Adrenal gland (tissue), 12 donors: ENCODE measurements around the gene ANKRD13A. TPM values are rescaled to one million over a fixed set of nuclear protein-coding genes. Genes with fewer than 3 reads are reported as not detected.

Experiments
- DNase-seq, 7 donors: peaks; one replicate each; pipeline ENCODE4 v3.0.0-alpha.2; 2019 to 2020
- H3K27ac ChIP-seq, 5 donors: fragments of 200-600 bp; sonication (generic) in 4 of 5; 1 replicate in 3 of 5; 2 replicates in 2 of 5; pipeline versions ENCODE4 v1.5.1 to v1.8.0; 2016 to 2020; ENCODE audit warnings: mild to moderate bottlenecking in 1 of 5
- H3K27me3 ChIP-seq: fragments of 200-600 bp; 2 replicates; pipeline ENCODE4 v1.8.0; 2021
- H3K36me3 ChIP-seq, 2 donors: fragments of 200-600 bp; replicated peaks in 1 of 2; 1 replicate in 1 of 2; 2 replicates in 1 of 2; pipeline versions ENCODE4 v1.5.1 to v1.8.0; 2018 to 2022
- H3K4me1 ChIP-seq, 2 donors: fragments of 200-600 bp; replicated peaks in 1 of 2; 1 replicate in 1 of 2; 2 replicates in 1 of 2; pipeline versions ENCODE4 v1.5.1 to v1.8.0; 2018 to 2021
- H3K4me3 ChIP-seq, 4 donors: fragments of 200-600 bp; sonication (generic) in 3 of 4; one replicate each; pipeline ENCODE4 v1.5.1; 2016 to 2018
- H3K9me3 ChIP-seq, 3 donors: fragments of 200-600 bp; sonication (generic) in 1 of 3; replicated peaks in 1 of 3; 1 replicate in 2 of 3; 2 replicates in 1 of 3; pipeline versions ENCODE4 v1.5.1 to v1.8.0; 2016 to 2021
- POLR2A ChIP-seq, 2 donors: fragments of 450-650 bp; IDR thresholded peaks; one replicate each; pipeline ENCODE4 v1.6.1; 2017; ENCODE audit warnings: antibody characterized with exemption in 2 of 2, mild to moderate bottlenecking in 2 of 2, moderate library complexity in 1 of 2
- WGBS, 4 donors: extraction: QIAGEN DNeasy Blood & Tissue Kit in 2 of 4; methylation state at CpG; one replicate each; pipeline versions ENCODE4 v1.1.5 to v1.1.7; 2013 to 2017; 5-methylcytosine and 5-hydroxymethylcytosine counted together
- intact Hi-C, 2 donors: fragments of 100-400 bp; cut with DNase I; formaldehyde crosslinking; loops; one replicate each; pipeline versions ENCODE4 v1.14.1 to v1.15.0; 2022 to 2023
- polyA plus RNA-seq, 3 donors: library from polyadenylated mRNA; stranded (reverse); fragments of 200-250 nt in 2 of 3; fragments of 350-450 nt in 1 of 3; fragmentation: Illumina TruSeq in 1 of 3; extraction: RNeasy Lipid Tissue Mini Kit (QIAGEN cat#74804) in 1 of 3; gene quantifications; one replicate each; pipeline ENCODE4 v1.2.3, GENCODE V29; 2013 to 2014
- total RNA-seq, 9 donors: library from RNA; depleted of rRNA in 4 of 9; stranded (reverse); fragments of >200 nt in 4 of 9; fragments of 120-200 nt in 1 of 9; fragmentation: NEBNext Ultra II Directional in 1 of 9; extraction: Animal tissue kit (Norgen Biotek cat#: 25700) in 1 of 9; gene quantifications; one replicate each; pipeline versions ENCODE4 v1.1.0 to v1.2.4, GENCODE V29; 2013 to 2023
- TF ChIP-seq, protein P1 (sequence below), 6 experiments: fragments of 450-650 bp in 4 of 6; fragments of 200-600 bp in 2 of 6; sonication (generic) in 1 of 6; IDR thresholded peaks; 1 replicate in 5 of 6; 2 replicates in 1 of 6; pipeline versions ENCODE4 v1.5.1 to v1.8.0; 2016 to 2021; ENCODE audit warnings: antibody characterized with exemption in 6 of 6, mild to moderate bottlenecking in 2 of 6, moderate library complexity in 1 of 6
- donor health status: healthy with polysubstance abuse.
- donor health status: Bipolar disorder and iron deficiency.
- donor health status: DM: yes; HTN: yes; CAD: no.
- donor health status: DM: no; HTN: no; CAD: no.
- donor health status: DM: no; HTN: no; CAD: no.
- donor health status: DM: yes; HTN: yes; CAD: no.

The ANKRD13A gene
- total and polyA plus RNA-seq, 12 donors: 17.1 to 84.5 (median 41.7) TPM

DNA sequence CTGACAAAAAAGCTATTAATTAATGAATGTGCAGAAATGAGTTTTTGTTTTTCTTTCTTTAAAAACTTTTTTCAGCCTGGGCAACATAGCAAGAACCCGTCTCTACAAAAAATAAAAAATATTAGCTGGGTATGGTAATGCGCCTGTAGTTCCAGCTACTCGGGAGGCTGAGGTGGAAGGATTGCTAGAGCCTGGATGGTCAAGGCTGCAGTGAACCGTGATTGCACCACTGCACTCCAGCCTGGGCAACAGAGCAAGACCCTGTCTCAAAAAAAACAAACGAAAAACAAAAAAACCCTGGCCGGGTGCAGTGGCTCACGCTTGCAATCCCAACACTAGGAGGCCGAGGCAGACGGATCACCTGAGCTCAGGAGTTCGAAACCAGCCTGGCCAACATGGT is 11.0 kb upstream of the ANKRD13A start:
- intact Hi-C loops: no loop called here
- no peaks in the 10 kb centered on the region for H3K9me3 ChIP-seq
- WGBS, 4 donors: 84 to 92% (median 90%) methylated on average over 10 of the region's 10 CpGs
- H3K27me3 ChIP-seq: no peaks in the 10 kb centered on the region
- peaks cover 0 to 73% of the 10 kb centered on the region in 2 donors for H3K36me3 ChIP-seq
- DNase-seq: no peak
- peaks cover 0 to 23% of the 10 kb centered on the region in 2 donors for H3K4me1 ChIP-seq
- no peak overlapping the region for H3K27ac ChIP-seq
- no peak overlapping the region for H3K4me3 ChIP-seq
- no peak for TF ChIP-seq POLR2A (IDR thresholded peaks at IDR 0.05)
- TF ChIP-seq, protein P1, sequence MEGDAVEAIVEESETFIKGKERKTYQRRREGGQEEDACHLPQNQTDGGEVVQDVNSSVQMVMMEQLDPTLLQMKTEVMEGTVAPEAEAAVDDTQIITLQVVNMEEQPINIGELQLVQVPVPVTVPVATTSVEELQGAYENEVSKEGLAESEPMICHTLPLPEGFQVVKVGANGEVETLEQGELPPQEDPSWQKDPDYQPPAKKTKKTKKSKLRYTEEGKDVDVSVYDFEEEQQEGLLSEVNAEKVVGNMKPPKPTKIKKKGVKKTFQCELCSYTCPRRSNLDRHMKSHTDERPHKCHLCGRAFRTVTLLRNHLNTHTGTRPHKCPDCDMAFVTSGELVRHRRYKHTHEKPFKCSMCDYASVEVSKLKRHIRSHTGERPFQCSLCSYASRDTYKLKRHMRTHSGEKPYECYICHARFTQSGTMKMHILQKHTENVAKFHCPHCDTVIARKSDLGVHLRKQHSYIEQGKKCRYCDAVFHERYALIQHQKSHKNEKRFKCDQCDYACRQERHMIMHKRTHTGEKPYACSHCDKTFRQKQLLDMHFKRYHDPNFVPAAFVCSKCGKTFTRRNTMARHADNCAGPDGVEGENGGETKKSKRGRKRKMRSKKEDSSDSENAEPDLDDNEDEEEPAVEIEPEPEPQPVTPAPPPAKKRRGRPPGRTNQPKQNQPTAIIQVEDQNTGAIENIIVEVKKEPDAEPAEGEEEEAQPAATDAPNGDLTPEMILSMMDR (IDR thresholded peaks at IDR 0.05): no peak

DNA sequence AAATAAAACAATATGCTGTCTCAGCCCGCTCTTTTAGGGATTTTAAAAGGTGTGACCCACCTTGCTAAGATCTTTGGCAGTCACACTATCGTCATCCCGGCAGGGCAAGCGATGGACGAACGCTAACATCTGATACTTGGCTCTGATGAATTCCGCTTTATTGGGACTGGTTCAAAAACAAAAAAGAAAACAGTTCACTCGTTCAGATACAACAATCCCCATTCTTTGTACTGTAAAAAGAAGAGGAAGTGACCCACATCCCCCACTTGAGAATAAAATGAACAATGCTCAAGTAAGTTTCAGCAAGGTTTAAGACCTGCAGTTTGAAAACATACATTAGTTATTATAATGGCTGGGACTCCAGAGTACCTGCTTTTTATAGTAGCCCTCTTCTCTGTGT is 10.3 kb upstream of the ANKRD13A start:
- Histone ChIP-seq H3K9me3 (no peaks in the 10 kb centered on the region), H3K4me1 (peaks cover 0 to 23% of the 10 kb centered on the region in 2 donors), H3K4me3 (no peak overlapping the region), H3K36me3 (peaks cover 0 to 67% of the 10 kb centered on the region in 2 donors), H3K27ac (no peak overlapping the region), H3K27me3 (no peaks in the 10 kb centered on the region)
- no peak for TF ChIP-seq POLR2A (IDR thresholded peaks at IDR 0.05)
- TF ChIP-seq, protein P1 (IDR thresholded peaks at IDR 0.05): no peak
- 82 to 89% (median 85%) methylated on average over 8 of the region's 8 CpGs for whole genome bisulfite sequencing, 4 donors
- intact Hi-C loops: no loop called here
- no peak for DNase-seq

DNA sequence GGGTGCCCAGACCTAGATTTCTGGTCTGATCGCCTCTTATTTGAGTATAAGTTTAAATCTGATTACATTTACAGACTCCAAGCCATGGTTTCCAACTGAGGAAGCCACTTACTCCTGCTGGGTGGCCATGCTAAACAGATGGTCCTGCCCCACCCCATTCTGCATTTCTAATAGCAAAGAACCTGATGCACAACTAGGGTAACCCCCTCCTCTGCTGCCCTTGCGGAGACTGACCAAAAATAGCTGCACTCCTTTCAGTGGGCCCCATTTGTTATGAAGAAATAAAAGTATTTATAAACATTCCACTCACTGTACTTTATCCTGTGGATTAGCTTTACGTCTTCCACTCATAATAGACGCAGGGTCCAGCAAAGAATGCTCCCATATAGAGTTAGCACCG is 9.8 kb upstream of the ANKRD13A start:
- 82 to 88% (median 86%) methylated on average over 5 of the region's 5 CpGs for WGBS, 4 donors
- TF ChIP-seq POLR2A (IDR thresholded peaks at IDR 0.05): no peak
- TF ChIP-seq, protein P1 (IDR thresholded peaks at IDR 0.05): no peak
- intact Hi-C loops: no loop called here

DNA sequence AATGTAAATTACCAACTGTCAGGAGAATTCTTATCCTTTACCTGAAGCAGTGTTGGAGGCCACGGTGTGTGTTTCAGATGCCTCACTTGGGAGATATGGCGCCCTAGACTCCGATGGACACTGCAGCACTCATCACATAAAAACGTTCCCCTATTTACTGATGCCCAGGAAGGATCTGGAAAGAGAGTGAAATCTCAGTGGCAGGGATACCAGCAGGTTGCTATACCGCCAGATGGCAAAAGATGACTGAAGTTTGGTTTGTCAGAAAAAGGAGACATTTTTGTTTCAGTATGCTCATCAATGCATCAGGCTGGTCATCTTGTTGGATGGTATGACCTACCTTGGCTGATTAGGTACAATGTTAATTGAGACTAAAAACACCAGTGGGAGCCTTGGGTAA is 7.6 kb upstream of the ANKRD13A start:
- peak in 1 of 7 donors; percentile 29 for DNase-seq
- no peak for TF ChIP-seq POLR2A (IDR thresholded peaks at IDR 0.05)
- TF ChIP-seq, protein P1 (IDR thresholded peaks at IDR 0.05): no peak
- Histone ChIP-seq H3K9me3 (no peaks in the 10 kb centered on the region), H3K4me1 (peaks cover 9 to 33% of the 10 kb centered on the region in 2 donors), H3K27ac (no peak overlapping the region), H3K4me3 (no peak overlapping the region), H3K27me3 (no peaks in the 10 kb centered on the region), H3K36me3 (peaks cover 0 to 44% of the 10 kb centered on the region in 2 donors)
- intact Hi-C loops: no loop called here
- WGBS, 4 donors: 92 to 96% (median 94%) methylated on average over 5 of the region's 5 CpGs

More for the DNA sequence above, 9.8 kb upstream of the ANKRD13A start:
- Histone ChIP-seq H3K4me3 (no peak overlapping the region), H3K36me3 (peaks cover 0 to 64% of the 10 kb centered on the region in 2 donors), H3K4me1 (peaks cover 2 to 24% of the 10 kb centered on the region in 2 donors), H3K9me3 (no peaks in the 10 kb centered on the region), H3K27ac (no peak overlapping the region), H3K27me3 (no peaks in the 10 kb centered on the region)
- no peak for DNase-seq
